HL-60/S4 treated with phorbol 12-myristate 13-acetate at 8.2 ng/mL for 4 days and 3 days (cell line): ENCODE measurements around the gene AP3D1.
"Not testable (repeated sequence)": the region's sequence is repeated elsewhere in the genome, so short reads cannot be mapped to it uniquely, and the experiment has no call there.

ENCODE experiments used
- in situ Hi-C: fragments of 300-500 bp; cut with MboI; formaldehyde crosslinking; loops from 2 replicates; pipeline ENCODE4 v1.15.0; 2022; ENCODE audit warnings: low sequenced_read_pairs

AP3D1 gene

DNA sequence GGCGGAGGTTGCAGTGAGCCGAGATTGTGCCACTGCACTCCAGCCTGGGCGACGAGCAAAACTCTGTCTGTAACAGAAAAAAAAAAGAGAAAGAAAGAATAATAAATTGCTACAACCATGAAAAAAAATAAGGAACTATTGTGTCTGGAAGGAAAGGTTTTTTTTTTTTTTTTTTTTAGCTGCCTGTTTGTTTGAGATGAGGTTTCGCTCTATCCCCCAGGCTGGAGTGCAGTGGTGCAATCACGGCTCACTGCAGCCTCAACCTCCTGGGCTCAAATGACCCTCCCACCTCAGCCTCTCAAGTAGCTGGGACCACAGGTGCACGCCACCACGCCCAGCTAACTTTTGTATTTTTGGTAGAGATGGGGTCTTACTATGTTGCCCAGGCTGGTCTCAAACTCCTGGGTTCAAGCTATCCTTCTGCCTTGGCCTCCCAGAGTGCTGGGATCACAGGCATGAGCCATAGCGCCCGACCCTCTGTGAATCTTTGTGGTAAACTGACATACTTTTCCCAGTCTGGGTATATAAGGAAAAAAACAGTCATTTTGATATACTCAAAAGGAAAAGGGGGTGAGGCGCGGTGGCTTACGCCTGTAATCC lies 59.3 kb downstream of the AP3D1 start:
- in situ Hi-C loops = not testable (repeated sequence)

DNA sequence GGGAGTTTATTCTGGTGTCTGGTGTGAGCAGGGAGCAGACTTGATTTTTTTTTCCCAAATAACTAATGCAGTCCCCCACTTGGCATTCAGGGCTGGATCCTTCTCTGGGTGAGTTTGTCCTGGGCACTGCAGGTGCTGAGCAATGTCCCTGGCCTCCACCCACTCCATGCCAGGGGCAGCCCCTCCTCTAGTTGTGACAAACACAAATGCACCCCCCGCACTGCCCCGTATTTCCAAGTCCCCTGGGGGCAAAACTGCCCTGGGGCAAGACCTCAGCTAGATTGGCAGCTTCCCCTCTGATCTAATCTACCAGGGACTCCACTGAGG lies 61.7 kb downstream of the AP3D1 start:
- in situ Hi-C loops = no loop called here

DNA sequence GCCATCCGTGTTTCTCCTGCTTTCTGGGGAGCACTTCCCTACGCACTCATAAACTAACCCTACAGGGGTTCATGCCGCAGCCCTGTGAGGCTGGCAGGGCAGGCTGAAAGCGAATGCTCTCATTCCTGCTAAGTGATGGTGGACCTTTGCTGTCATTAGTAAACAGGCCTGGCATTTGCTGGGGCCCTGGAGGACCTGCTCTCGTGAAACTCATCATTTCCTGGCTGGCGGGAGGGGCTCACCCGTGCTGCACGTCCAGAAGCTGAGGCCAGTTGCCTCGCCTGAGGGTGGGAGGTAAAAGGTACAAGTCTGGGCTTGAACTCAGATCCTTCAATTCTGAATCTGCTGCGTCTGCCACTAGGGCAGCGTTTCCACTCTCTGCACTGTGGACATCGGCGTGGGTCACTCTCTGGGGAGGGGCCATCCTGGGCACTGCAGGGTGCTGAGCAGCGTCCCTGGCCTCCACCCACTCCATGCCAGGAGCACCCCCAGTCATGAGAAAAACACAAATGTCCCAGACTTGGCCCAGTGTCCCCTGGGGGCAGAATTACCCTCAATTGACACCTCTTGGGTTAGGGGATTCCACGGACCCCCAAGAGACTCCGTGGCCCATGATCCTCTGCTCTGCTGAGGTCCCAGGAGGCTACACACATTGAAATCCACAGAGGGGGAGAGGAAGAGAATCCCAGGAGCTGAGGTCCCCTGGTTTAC lies 62.2 kb downstream of the AP3D1 start:
- in situ Hi-C loops = no loop called here

DNA sequence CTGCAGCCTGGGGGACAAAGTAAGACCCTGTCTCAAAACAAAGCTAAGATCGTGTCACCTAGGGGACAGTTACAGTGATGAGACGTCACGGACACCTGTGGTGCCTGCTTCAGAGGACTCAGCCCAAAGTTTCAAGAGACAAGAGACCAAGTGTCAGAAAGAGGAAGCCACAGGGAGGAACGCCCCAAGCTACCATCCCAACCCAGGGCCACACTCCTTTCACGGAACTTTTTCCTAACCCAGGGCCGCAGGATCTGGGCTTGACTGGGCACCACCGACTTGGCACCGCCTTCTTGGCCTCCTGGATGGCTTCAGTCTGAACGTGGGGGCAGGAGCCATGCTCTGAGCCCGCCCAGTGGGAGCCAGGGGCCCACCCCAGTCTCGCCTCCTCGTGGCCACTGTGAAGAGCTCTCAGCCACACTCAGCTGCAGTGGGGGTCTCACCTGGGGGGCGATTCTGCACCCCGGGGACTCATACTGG lies 63.7 kb downstream of the AP3D1 start:
- in situ Hi-C loops = no loop called here

DNA sequence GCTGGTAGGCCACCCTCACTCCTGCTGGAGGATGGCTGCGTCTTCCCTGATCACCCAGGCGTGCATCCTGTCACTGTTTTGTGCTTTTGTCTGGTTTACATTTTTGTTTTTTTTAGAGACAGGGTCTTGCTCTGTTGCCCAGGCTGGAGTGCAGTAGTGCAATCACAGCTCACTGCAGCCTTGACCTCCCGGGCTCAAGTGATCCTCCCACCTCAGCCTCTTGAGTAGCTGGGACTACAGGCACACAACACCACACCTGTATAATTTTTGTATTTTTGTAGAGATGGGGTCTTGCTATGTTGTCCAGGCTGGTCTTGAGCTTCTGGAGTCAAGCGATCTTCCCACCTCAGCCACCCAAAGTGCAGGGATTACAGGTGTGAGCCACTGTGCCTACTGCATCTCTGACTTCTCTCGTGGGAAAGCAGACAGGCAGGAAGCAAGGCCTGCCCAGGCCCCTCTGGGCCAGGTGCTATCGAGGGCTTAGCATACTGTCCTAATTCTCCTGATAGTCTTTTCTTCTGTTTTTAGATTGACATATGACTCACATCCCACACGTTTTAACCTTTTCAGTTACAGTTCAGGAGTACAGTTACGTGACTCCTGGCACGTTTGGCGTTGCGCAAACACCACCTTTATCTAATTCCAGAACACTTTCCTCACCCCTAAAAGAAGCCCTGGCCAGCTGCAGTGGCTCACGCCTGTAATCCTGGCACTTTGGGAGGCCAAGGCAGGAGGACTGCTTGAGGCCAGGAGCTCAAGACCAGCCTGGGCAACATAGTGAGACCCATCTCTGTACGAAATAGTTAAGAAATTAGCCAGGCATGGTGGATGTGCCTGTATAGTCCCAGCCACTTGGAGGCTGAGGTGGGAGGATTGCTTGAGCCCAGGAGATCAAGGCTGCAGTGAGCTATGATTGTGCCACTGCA lies 64.4 kb downstream of the AP3D1 start:
- in situ Hi-C loops = not testable (repeated sequence)

DNA sequence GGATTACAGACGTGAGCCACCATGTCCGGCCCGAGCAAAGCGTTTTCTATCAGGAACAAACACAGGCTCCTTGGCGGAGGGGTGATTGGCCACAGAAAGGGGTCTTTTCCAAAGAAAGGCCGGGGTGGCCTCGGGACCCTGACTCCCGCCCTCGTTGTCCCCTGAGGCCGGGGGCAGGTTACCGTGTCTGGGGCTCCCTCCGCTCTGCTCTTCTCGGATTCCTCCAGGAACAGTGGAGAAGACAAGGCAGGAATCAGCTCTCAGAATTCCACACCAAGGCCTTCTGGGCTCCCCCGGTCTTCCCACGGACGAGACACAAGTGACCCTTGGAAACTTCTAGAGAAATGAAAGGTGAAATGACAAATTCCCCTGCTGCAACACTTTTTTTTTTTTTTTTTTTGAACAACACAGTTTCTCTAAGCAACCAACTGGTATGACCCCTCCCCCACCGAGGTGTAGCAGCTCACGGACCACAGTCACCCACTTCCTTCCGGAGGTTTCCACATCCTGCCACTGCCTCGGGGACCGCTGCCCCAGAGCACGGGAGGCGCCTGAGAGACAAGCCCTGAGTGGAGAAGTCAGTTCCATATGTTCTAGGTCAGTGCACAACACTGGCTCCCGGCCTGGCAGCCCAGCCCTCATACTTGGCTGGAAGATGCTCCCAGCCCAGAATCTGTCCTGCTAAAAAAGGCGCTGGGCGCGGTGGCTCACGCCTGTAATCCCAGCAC lies 66.2 kb downstream of the AP3D1 start:
- in situ Hi-C loops = no loop called here

DNA sequence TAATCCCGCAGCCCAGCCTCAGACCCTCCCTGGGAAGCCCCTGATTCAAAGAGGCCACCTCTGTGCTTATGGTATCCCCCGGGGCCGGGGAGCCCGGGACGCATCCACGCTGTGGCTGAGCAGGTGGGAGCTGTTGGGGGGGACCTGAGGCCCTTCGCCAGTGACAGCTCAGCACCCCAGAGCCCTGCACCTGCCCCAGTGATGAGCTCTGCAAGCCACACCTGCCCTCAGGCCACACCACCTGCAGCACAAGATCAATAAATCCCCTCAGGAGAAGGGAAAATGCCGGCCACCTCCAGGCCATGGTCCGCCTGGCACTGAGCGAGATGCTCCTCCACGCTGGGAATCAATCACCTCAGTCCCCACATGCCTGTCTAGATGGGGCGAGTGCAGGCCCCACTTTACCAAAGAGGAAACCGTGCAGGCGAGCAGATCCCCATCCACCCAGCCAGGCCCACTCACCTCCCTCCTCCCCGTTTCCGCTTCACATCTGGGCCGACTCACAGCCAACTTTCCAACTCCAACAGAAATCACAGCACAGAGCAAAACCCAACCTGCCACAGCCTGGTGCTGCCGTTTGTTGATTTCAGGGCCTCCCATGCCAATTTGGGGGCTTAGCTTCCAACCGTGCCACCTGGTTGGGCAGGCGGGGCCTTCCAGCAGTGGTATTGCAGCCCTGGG lies 68.1 kb downstream of the AP3D1 start:
- in situ Hi-C loops = no loop called here

DNA sequence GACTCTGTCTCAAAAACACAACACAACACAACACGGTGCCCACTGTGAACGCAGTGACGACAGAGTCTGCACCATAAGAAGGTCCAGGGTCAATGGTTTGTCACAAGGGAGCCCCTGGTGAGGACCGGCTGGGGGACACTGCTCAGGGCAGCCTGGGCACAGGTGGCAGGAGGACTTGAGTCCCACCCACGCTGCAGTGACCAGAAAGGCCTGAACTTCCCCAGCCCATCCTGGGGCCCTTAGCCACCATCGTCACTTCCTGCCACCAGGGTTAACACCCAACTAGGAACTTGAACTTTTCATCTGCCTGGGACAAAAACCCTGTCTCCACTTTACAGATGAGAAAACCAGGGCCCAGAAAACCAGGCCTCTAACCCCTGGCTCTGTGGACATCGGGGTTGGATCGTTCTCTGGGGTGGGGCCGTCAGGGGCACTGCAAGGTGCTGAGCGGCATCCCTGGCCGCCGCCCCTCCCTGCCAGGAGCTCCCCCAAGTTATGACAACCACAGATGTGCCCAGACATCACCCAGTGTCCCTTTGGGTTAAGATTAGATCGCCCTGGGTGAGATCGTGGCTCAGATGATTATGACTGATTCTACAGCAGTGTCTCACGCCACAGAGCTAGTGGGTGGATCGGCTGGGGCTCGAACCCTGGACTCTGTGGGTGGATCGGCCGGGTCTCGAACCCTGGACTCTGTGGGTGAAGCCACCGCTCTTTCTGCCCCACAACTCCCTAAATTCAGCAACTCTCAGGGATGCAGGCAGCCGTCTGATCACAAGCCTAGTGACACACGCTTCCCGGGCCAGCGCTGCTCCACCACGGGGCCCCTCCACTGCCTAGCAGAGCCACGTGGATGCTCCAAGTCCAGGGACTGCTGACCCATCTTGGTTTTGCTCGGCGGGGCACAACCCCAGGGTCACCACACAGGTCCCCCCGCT lies 69.2 kb downstream of the AP3D1 start:
- in situ Hi-C loops = no loop called here

DNA sequence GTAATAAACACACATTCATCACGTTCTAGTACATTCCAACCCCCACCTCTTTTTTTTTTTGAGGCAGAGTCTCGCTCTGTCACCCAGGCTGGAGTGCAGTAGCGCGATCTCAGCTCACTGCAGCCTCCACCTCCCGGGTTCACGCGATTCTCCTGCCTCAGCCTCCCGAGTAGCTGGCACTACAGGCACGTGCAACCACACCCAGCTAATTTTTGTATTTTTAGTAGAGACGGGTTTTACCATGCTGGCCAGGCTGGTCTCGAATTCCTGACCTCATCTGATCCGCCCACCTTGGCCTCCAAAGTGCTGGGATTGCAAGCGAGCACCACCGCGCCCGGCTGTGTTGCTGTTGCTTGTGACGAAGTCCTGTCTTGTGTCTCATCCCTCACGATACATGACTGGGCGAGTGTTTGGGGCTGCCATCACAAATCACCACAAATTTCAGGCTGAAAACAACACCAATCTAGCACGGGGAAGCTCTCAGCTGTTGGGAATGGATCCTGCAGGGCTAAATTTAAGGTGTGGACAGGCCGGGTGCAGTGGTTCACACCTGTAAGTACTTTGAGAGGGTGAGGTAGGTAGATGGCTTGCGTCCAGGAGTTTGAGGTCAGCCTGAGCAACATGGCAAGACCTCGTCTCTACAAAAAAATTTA lies 70.9 kb downstream of the AP3D1 start:
- in situ Hi-C loops = no loop called here

DNA sequence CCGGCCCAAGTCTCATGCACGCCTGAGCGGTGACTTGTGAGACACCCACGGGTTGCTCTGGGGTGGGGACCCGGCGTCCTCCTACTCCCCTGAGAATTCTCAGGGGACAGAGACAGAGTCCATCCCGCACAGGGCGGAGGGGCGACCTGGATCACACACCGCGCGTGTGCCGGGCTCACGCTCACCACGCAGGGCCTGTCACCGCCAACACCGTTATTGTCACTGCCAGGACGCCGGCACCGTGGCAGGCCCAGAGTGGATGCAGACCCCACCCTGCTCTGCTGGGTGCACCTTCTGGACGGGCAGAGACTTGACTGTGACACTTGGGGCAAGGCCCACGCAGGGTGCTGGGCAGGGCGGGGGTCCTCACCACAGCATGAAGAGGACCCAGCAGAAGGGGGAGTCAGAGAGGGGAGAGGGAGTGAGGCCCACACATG lies 71.5 kb downstream of the AP3D1 start:
- in situ Hi-C loops = no loop called here

DNA sequence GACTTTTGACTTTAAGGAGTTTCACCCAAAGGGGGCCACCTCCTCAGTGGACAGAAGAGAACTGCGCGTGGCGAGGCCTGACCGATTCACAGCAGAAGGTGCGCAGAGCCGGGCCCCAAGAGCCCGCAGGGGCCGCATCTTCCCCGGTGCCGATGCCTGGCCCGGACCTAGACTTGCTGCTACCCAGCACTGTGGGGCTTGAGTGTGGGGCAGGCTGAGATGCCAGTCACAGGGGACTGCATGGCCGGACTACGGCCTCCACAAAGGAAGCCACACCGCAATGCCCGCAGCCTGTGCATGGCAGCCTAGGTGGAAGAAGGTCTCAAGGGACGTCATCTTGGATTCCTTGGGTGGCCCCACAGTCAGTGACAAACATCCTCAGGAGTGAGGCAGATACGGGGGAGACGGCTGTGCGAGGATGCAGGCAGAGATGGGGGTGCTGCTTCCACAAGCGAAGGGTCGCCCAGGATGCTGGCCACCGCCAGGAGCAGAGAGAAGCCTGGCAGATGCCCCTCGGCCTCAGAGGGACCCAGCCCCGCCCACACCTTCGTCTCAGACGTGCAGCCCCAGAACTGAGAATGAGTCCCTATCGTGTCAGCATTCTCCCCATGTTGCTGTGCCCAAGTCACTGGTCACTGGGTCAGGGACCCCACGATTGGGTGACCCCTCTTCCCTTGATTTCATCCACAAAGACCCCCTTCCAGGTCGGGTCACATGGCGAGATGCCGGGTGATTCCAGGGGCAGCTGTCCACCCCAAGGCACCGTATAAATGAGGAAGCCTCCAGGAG lies 72.1 kb downstream of the AP3D1 start:
- in situ Hi-C loops = no loop called here

DNA sequence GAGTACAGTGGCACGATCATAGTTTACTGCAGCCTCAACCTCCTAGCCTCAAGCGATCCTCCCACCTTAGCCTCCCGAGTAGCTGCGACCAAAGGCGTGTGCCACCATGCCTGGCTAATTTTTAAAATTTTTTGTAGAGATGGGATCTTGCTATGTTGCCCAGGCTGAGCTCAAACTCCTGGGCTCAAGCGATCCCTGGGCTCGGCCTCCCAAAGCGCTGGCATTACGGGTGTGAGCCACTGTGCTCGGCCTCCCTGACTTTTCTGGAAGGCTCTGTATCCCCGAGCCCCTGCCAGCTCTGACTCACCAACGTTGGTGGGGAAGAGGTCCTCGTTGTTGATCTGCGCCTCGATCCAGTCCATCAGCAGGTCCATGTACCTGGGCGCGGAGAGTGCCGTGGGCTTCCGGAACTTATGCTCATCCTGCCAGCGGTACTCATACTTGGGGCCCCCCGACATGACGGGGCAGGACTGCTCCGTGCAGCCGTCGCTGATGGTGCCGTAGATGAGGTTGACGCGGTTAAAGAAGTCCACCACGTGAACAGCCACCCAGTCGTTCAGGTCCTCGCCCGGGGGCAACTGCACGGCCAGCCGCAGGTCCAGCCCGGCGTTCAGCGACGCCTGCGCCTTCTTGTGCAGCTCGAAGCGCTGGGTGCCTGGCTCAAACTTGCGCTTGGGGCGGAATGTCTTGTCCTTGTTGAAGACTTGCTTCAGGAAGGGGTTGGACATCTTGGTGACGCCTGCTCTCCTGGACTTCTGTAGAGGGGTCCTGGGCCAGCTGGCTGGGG lies 73.3 kb downstream of the AP3D1 start:
- in situ Hi-C loops = no loop called here

DNA sequence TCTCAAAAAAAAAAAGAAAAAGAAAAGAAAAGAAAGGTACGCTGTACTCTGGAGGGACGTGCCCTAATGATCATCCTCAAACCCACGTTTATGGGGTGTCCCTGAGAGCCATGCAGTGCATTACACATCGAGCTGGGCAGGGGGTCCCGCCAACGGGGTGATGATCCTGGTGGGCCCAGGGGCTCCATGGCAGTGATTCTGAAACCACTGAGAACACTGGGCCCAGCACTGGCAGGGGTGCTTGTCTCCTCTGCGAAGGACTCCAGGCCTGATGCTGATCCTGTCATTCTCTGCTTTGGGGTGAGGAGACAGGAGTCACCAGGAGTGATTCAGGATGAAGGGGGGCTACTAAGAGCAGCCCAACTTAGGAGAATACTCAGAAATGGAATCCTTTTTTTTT lies 74.0 kb downstream of the AP3D1 start:
- in situ Hi-C loops = no loop called here

DNA sequence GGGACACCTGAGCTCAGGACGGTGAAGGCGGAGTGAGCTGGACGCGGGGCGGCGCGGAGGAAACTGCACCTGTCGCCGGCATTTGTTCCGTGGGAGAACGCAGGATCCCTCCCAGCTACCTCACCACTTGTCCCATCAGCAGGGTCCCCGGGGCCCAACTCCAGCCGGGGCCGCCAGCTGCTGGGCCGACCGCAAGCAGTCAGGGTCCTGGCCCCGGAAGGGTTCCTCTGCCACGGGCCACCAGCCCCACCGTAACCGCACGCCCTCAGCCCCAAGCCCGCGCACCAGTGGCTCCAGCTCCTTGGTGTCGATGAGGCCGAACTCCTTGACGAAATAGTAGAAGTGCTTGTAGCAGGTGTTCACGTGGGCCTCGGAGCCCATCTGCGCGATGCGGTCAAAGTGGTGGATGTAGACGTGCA lies 74.8 kb downstream of the AP3D1 start:
- in situ Hi-C loops = no loop called here

DNA sequence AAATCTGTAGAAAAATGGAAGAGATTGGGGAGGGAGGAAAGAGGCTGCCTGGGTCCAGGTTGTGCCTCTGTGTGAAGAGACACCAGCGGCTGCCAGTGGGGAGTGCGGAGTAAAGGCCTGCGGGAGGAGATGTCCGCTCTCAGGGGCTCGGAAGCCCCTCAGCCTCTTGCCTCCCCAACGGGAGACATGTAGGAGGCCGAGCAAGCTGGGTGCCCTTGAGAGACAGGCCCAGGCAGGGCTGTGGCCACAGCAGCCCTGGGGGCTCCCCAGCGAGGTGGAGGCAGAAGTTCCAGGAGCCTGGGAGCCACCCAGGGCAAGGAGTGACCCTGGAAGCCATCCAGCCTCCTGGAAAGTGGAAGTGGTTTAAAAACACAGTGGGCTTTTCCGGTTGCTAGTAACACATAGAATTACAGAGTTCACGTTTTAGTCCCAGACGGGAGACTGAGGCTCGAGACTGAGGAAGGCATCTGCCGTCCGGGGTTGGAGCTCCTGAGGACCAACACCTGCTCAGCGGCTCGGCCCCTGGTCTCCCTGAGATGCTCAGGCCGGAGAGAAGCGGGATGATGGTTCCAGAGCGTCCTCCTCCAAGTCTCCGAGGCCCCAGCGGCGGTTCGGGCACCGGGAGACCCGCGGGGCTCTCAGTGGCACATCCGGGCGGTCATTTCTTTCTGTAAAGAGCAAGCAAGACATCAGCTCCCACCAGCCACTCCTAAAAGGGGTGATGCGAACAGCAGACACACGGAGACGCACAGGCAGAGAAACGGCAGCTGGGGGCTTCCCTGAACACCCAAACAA lies 78.4 kb downstream of the AP3D1 start:
- in situ Hi-C loops = no loop called here

DNA sequence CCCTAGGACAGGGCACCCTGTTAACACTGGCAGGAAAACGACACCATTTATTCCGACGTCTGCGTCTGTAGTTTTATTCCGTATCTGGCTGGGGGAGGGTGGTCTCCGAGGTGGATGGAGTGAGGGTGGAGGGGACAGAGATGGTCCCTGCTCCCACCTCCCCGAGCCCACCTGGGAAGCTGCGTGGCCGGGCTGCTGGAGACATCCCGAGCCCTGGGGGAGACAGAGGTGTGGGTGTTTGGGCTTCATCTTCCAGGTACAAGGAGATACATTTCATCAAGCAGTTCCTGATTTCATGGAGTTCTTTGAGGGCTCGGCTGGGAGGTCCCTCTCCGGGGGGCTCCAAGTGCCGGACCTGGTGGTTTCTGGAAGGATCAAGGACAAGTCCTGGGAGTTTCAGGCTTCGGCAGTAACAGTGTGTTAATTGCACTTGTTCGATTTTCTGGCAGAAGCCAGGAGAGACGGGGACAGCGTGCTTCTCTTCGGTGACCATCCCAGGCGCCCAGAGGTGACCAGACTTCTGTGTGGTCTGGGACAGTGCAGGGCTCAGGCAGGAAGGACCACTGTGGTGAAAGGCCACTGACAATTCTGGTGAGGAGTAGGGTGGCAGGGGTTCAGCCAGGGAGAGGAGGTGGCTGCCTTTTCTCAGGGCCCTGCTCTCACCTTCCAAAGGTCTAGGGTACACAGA lies 80.2 kb downstream of the AP3D1 start:
- in situ Hi-C loops = no loop called here
